ENCODE results near the gene SORCS3. TPM values are rescaled to one million over a fixed set of nuclear protein-coding genes. Genes with fewer than 3 reads are reported as not detected.
"Not testable (repeated sequence)": the region's sequence is repeated elsewhere in the genome, so short reads cannot be mapped to it uniquely, and the experiment has no call there.

SORCS3 gene
- total RNA-seq, 1 donor from 2014 or later: 2.0 TPM

DNA sequence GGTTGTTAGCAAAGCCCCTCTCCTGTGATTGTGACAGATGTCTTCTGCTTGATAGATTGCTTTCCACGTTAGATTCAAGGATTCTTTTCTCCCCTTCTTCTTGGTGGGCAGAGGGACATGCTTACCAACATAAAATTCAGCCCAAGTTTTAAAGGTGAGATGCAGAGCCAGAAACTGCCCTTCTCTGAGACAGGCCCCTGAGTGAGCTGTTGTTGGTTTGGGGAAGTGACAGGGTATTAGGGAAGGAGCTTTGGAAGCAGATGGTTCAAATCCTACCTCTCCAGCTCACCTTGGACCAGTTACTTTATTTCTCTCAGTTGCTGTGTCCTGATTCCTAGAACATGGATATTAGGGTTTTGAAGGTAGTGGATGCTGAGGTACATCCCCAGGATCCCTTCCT is 53.0 kb downstream of the SORCS3 start:
- no peak for DNase-seq
- Mint-ChIP-seq H3K4me3 (ENCODE audit: unreplicated experiment) (no peak overlapping the region), H3K36me3 (ENCODE audit: unreplicated experiment) (no peaks in the 10 kb centered on the region), H3K9me3 (ENCODE audit: unreplicated experiment) (peaks cover 3% of the 10 kb centered on the region), H3K4me1 (ENCODE audit: low read depth, unreplicated experiment) (no peaks in the 10 kb centered on the region), H3K27ac (ENCODE audit: unreplicated experiment) (no peak overlapping the region), H3K27me3 (ENCODE audit: unreplicated experiment) (peaks cover 6% of the 10 kb centered on the region)
- TF ChIP-seq, protein P1, sequence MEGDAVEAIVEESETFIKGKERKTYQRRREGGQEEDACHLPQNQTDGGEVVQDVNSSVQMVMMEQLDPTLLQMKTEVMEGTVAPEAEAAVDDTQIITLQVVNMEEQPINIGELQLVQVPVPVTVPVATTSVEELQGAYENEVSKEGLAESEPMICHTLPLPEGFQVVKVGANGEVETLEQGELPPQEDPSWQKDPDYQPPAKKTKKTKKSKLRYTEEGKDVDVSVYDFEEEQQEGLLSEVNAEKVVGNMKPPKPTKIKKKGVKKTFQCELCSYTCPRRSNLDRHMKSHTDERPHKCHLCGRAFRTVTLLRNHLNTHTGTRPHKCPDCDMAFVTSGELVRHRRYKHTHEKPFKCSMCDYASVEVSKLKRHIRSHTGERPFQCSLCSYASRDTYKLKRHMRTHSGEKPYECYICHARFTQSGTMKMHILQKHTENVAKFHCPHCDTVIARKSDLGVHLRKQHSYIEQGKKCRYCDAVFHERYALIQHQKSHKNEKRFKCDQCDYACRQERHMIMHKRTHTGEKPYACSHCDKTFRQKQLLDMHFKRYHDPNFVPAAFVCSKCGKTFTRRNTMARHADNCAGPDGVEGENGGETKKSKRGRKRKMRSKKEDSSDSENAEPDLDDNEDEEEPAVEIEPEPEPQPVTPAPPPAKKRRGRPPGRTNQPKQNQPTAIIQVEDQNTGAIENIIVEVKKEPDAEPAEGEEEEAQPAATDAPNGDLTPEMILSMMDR (IDR thresholded peaks at IDR 0.05; ENCODE audit: partially characterized antibody, unreplicated experiment): no peak

DNA sequence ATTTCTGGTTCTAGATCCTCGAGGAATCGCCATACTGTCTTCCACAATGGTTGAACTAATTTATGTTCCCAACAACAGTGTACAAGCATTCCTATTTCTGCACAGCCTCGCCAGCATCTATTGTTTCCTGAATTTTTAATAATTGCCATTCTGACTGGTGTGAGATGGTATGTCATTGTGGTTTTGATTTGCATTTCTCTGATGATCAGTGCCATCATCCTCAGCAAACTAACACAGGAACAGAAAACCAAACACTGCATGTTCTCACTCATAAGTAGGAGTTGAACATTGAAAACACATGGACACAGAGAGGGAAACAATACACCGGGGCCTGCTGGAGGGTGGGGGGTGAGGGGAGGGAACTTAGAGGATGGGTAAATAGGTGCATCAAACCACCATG is 62.2 kb downstream of the SORCS3 start:
- not testable (repeated sequence) for H3K27ac Mint-ChIP-seq (ENCODE audit: unreplicated experiment)

DNA sequence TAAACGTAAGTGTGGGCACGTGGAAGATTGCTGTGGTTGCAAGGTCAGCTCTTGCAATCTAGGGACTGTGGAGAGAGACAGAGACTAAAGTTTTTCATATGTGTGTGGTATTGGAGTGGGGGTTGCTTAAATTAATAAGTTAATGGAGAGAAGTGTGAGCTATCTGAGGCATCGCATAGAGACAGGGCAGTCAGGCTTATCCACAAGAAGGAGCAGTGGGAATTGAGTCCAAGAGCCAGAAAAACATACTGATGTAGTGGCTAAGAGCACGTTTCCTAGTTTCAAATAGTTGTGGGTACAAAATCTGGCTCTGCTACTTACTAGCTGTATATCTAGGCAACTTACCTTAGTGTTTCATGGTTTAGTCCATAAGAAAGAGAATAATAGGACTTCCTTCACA is 65.8 kb downstream of the SORCS3 start:
- Mint-ChIP-seq H3K4me1 (ENCODE audit: low read depth, unreplicated experiment) (no peaks in the 10 kb centered on the region), H3K27me3 (ENCODE audit: unreplicated experiment) (peaks cover 1% of the 10 kb centered on the region), H3K36me3 (ENCODE audit: unreplicated experiment) (no peaks in the 10 kb centered on the region), H3K27ac (ENCODE audit: unreplicated experiment) (no peak overlapping the region), H3K4me3 (ENCODE audit: unreplicated experiment) (no peak overlapping the region), H3K9me3 (ENCODE audit: unreplicated experiment) (no peaks in the 10 kb centered on the region)
- no peak for DNase-seq
- TF ChIP-seq, protein P1 (IDR thresholded peaks at IDR 0.05; ENCODE audit: partially characterized antibody, unreplicated experiment): no peak

More for the DNA sequence above, 62.2 kb downstream of the SORCS3 start:
- DNase-seq; H3K36me3 Mint-ChIP-seq (ENCODE audit: unreplicated experiment); H3K4me1 Mint-ChIP-seq (ENCODE audit: low read depth, unreplicated experiment); H3K27me3 Mint-ChIP-seq (ENCODE audit: unreplicated experiment); H3K4me3 Mint-ChIP-seq (ENCODE audit: unreplicated experiment); H3K9me3 Mint-ChIP-seq (ENCODE audit: unreplicated experiment): not testable (repeated sequence)

DNA sequence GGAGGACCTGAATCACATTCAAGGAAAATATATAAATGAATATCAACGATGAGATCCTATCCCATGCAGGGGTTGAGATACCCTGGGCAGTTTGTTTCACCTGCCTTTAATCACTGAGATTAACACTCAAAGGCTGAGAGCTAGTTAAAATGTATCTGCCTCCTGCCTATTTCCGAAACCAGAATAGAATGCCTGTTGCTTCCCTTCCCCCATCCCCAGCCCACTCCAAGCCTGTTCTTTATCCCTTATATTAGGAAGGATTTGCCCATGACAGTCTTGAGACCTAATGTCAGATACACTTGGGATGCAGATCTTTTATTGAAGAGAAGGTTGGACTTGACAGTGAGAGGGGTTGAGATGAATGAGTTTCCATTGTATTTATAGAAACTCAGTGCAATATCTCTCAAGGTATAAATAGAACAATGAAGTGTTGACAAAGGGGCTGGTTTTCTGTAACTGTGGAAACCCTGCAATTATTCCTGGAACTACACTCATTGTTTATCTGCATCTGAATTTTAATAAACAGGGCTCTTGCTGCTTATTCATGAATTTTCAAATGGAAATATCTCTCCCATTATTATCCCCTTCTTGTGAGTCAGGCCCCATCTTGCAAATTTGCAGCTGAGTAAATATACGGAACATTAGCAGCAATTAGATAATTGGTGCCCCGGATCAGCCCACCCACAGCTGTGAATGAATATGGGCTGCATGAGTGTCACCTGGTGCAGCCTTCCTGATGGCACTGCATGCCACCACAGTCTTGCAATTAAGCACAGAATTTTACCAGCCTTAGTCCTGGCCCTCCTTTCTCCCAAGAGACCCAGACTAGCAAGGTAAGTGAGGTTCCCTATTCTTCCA is 66.7 kb downstream of the SORCS3 start:
- H3K36me3 Mint-ChIP-seq (ENCODE audit: unreplicated experiment): no peaks in the 10 kb centered on the region
- no peak overlapping the region for H3K27ac Mint-ChIP-seq (ENCODE audit: unreplicated experiment)
- no peak overlapping the region for H3K4me3 Mint-ChIP-seq (ENCODE audit: unreplicated experiment)
- no peak for DNase-seq
- H3K27me3 Mint-ChIP-seq (ENCODE audit: unreplicated experiment): peaks cover 1% of the 10 kb centered on the region
- no peaks in the 10 kb centered on the region for H3K9me3 Mint-ChIP-seq (ENCODE audit: unreplicated experiment)
- TF ChIP-seq, protein P1 (IDR thresholded peaks at IDR 0.05; ENCODE audit: partially characterized antibody, unreplicated experiment): no peak
- H3K4me1 Mint-ChIP-seq (ENCODE audit: low read depth, unreplicated experiment): no peaks in the 10 kb centered on the region

DNA sequence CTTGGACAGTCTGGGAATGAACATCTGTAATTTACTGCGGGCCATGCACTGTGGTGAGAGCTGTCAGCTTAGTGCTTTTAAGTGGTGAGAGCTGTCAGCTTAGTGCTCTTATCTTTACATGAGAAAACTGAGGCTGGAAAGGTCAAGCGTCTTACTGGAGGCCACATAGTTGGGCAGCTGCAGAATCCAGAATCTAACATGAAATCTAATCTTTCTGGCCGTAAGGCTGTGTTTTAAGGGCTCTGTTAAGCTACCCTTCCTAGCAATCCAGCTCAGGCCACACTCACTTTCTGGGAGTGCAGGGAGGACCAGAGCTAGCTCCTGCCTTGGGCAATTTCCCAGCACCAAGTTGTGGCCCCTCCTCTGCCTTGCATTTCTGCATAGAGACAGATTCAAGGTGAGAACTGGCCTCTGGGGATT is 70.2 kb downstream of the SORCS3 start:
- no peaks in the 10 kb centered on the region for H3K4me1 Mint-ChIP-seq (ENCODE audit: low read depth, unreplicated experiment)
- H3K4me3 Mint-ChIP-seq (ENCODE audit: unreplicated experiment): no peak overlapping the region
- H3K36me3 Mint-ChIP-seq (ENCODE audit: unreplicated experiment): no peaks in the 10 kb centered on the region
- no peaks in the 10 kb centered on the region for H3K9me3 Mint-ChIP-seq (ENCODE audit: unreplicated experiment)
- no peak for DNase-seq
- no peak overlapping the region for H3K27ac Mint-ChIP-seq (ENCODE audit: unreplicated experiment)
- TF ChIP-seq, protein P1 (IDR thresholded peaks at IDR 0.05; ENCODE audit: partially characterized antibody, unreplicated experiment): no peak
- peaks cover 1% of the 10 kb centered on the region for H3K27me3 Mint-ChIP-seq (ENCODE audit: unreplicated experiment)

DNA sequence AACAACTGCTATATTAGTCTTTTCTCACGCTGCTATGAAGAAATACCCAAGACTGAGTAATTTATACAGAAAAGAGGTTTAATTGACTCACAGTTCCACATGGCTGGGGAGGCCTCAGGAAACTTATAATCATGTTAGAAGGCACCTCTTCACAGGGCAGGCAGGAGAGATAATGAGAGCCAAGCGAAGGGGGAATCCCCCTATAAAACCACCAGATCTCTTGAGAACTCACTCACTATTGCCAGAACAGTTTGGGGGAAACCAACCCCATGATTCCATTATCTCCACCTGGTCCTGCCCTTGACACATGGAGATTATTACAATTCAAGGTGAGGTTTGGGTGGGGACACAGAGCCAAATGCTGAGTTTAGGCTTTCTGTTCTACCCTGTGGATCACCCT is 89.5 kb downstream of the SORCS3 start:
- not testable (repeated sequence) for DNase-seq; H3K9me3 Mint-ChIP-seq (ENCODE audit: unreplicated experiment); H3K4me1 Mint-ChIP-seq (ENCODE audit: low read depth, unreplicated experiment); H3K4me3 Mint-ChIP-seq (ENCODE audit: unreplicated experiment); H3K27me3 Mint-ChIP-seq (ENCODE audit: unreplicated experiment); H3K36me3 Mint-ChIP-seq (ENCODE audit: unreplicated experiment); H3K27ac Mint-ChIP-seq (ENCODE audit: unreplicated experiment)
